HepG2 (cell line): Measurements from ENCODE around the gene TCFL5. TPM values are rescaled to one million over a fixed set of nuclear protein-coding genes. Genes with fewer than 3 reads are reported as not detected.

Experiments
- CHD4 ChIP-seq: fragments of 200-600 bp; sonication (generic); IDR thresholded peaks from 2 replicates; pipeline ENCODE4 v1.7.0; 2017; ENCODE audit warnings: mild to moderate bottlenecking, low read length, borderline replicate concordance
- ELF3 ChIP-seq: IDR thresholded peaks from 2 replicates; pipeline ENCODE4 v1.6.1; 2016; ENCODE audit warnings: missing genetic modification reagents, missing compliant biosample characterization
- GATAD2A ChIP-seq: IDR thresholded peaks from 2 replicates; pipeline ENCODE4 v1.6.1; 2016
- HDAC2 ChIP-seq: sonication (generic); formaldehyde crosslinking; IDR thresholded peaks from 2 replicates; pipeline ENCODE4 v1.4.0; 2020; ENCODE audit warnings: missing genetic modification reagents
- HOXA7 ChIP-seq: sonication (generic); formaldehyde crosslinking; IDR thresholded peaks from 2 replicates; pipeline ENCODE4 v1.8.1; 2022; ENCODE audit warnings: mild to moderate bottlenecking, missing genetic modification reagents, moderate library complexity
- IRF2 ChIP-seq: IDR thresholded peaks from 2 replicates; pipeline ENCODE4 v1.6.1; 2018; ENCODE audit warnings: missing genetic modification reagents, missing compliant biosample characterization
- MAF1 ChIP-seq: sonication (generic); formaldehyde crosslinking; IDR thresholded peaks from 2 replicates; pipeline ENCODE4 v1.5.0; 2020; ENCODE audit warnings: missing genetic modification reagents, borderline replicate concordance
- MED1 ChIP-seq: sonication (generic); formaldehyde crosslinking; IDR thresholded peaks from 2 replicates; pipeline ENCODE4 v1.4.0; 2020; ENCODE audit warnings: missing genetic modification reagents
- NR2F2 ChIP-seq: IDR thresholded peaks from 2 replicates; pipeline ENCODE4 v1.6.1; 2012; ENCODE audit warnings: low read depth, inconsistent platforms, borderline replicate concordance
- NRL ChIP-seq: sonication (generic); formaldehyde crosslinking; IDR thresholded peaks from 2 replicates; pipeline ENCODE4 v1.5.0; 2020; ENCODE audit warnings: missing genetic modification reagents, mild to moderate bottlenecking, moderate library complexity, borderline replicate concordance
- POLR2G ChIP-seq: fragments of 200-400 bp; formaldehyde crosslinking; IDR thresholded peaks from 2 replicates; pipeline ENCODE4 v1.6.1; 2018; ENCODE audit warnings: mild to moderate bottlenecking, low read depth, low read length, moderate library complexity
- RBM39 ChIP-seq: fragments of 200-400 bp; formaldehyde crosslinking; IDR thresholded peaks from one replicate; pipeline ENCODE4 v1.6.1; 2018; ENCODE audit warnings: antibody characterized with exemption, mild to moderate bottlenecking, low read depth, low read length; ENCODE audit not compliant: poor library complexity, severe bottlenecking
- SOX6 ChIP-seq, 2 experiments: fragments of 450-650 bp in 1 of 2; sonication (generic) in 1 of 2; formaldehyde crosslinking in 1 of 2; IDR thresholded peaks; 2 replicates each; pipeline versions ENCODE4 v1.4.0 to v1.6.1; 2017 to 2020; ENCODE audit warnings: antibody characterized with exemption in 1 of 2, mild to moderate bottlenecking in 1 of 2, missing genetic modification reagents in 1 of 2
- TIGD3 ChIP-seq: sonication (generic); formaldehyde crosslinking; IDR thresholded peaks from 2 replicates; pipeline ENCODE4 v1.5.1; 2020; ENCODE audit warnings: mild to moderate bottlenecking, missing genetic modification reagents, borderline replicate concordance
- ZBTB44 ChIP-seq: sonication (generic); formaldehyde crosslinking; IDR thresholded peaks from 2 replicates; pipeline ENCODE4 v1.4.0; 2020; ENCODE audit warnings: missing genetic modification reagents
- ZNF501 ChIP-seq: sonication (generic); formaldehyde crosslinking; IDR thresholded peaks from 2 replicates; pipeline ENCODE4 v1.5.1; 2020; ENCODE audit warnings: mild to moderate bottlenecking, moderate library complexity, missing genetic modification reagents
- ZNF562 ChIP-seq: sonication (generic); formaldehyde crosslinking; IDR thresholded peaks from 2 replicates; pipeline ENCODE4 v1.8.0; 2022; ENCODE audit warnings: missing genetic modification reagents, borderline replicate concordance
- ZNF577 ChIP-seq: sonication (generic); formaldehyde crosslinking; IDR thresholded peaks from 2 replicates; pipeline ENCODE4 v1.4.0; 2020; ENCODE audit warnings: mild to moderate bottlenecking, low read depth, missing genetic modification reagents, borderline replicate concordance
- ZNF598 ChIP-seq: sonication (generic); formaldehyde crosslinking; IDR thresholded peaks from 2 replicates; pipeline ENCODE4 v1.5.1; 2020; ENCODE audit warnings: mild to moderate bottlenecking, missing genetic modification reagents, borderline replicate concordance
- ZNF672 ChIP-seq: sonication (generic); formaldehyde crosslinking; IDR thresholded peaks from 2 replicates; pipeline ENCODE4 v1.8.1; 2022; ENCODE audit warnings: missing genetic modification reagents
- ZNF674 ChIP-seq: sonication (generic); formaldehyde crosslinking; IDR thresholded peaks from 2 replicates; pipeline ENCODE4 v1.5.0; 2020; ENCODE audit warnings: low read depth, mild to moderate bottlenecking, missing genetic modification reagents
- ZNF703 ChIP-seq: sonication (generic); formaldehyde crosslinking; IDR thresholded peaks from 2 replicates; pipeline ENCODE4 v1.5.1; 2020; ENCODE audit warnings: missing genetic modification reagents, mild to moderate bottlenecking, moderate library complexity, borderline replicate concordance
- ZNF777 ChIP-seq: sonication (generic); formaldehyde crosslinking; IDR thresholded peaks from 2 replicates; pipeline ENCODE4 v1.4.0; 2020; ENCODE audit warnings: missing genetic modification reagents
- ZNF780A ChIP-seq: sonication (generic); formaldehyde crosslinking; IDR thresholded peaks from 2 replicates; pipeline ENCODE4 v1.8.0; 2022; ENCODE audit warnings: mild to moderate bottlenecking, missing genetic modification reagents, moderate library complexity
- polyA plus RNA-seq, 8 experiments: library from polyadenylated mRNA; depleted of rRNA in 3 of 8; stranded (reverse) in 7 of 8; unstranded in 1 of 8; fragments of >200 nt; fragmentation: Illumina TruSeq in 4 of 8; extraction: Trizol in 4 of 8; gene quantifications; 2 replicates each; pipeline versions ENCODE4 v1.2.1 to v1.2.3, GENCODE V29; 2011 to 2016; ENCODE audit warnings: low read depth in 4 of 8, missing spikeins in 1 of 8, mixed read lengths in 1 of 8; ENCODE audit not compliant: insufficient read depth in 1 of 8
- total RNA-seq, 5 experiments: library from RNA; depleted of rRNA; stranded (reverse); fragments of >200 nt; fragmentation: Illumina TruSeq; extraction: Trizol; gene quantifications; 2 replicates each; pipeline ENCODE4 v1.2.3, GENCODE V29; 2016; ENCODE audit warnings: low read depth in 1 of 5
- TF ChIP-seq, protein P1 (sequence below): IDR thresholded peaks from 2 replicates; pipeline ENCODE4 v1.6.1; 2016; ENCODE audit warnings: low read depth, borderline replicate concordance
- TF ChIP-seq, protein P2 (sequence below): IDR thresholded peaks from 2 replicates; pipeline ENCODE4 v1.6.1; 2016

Gene TCFL5
- total and polyA plus RNA-seq, 2 of the 13 experiments (the other 11 are each of a cell fraction or from before 2014, with no cell fraction given), result 14.8 to 20.0 TPM

DNA sequence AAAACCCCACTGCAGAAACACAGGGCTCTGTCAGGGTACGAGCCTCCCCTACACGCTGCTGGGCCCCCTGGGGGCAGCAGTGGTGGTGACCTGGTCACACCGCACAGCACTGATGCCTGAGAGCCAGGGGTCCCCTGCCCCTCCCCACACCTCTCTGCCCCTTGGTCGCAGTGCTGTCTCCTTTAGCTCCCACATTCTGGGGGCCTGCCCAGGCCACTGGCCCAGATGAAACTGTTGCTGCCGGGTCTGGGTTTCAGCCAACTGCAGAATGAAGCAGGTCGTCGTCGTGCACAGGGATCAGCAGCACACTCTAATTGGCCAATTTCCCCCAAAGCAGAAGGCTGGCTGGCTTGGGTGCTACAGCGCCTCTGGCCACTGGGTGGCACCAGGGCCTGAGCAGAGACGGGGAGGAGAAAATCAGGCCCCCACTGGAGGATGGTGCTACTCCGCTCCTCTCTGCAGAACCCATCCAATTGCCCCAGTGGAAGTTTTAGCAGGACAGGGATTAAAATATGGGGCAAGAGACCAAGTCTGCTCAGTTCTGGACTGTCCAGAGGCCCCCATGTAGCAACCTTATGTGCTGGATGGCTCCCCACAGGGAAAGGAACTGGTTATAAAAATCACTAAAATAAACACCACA lies 38.5 kb upstream of the TCFL5 start (continued):
- TF ChIP-seq ZNF598 (CRISPR knock-in tag), result peak; percentile 99
- TF ChIP-seq IRF2 (CRISPR knock-in tag), result 0 out of 2 replicates have a peak, but pooled peaks have one; percentile 11
- TF ChIP-seq ZNF703, result peak; percentile 25; the same call in 1 of the 2 replicates
- peak; percentile 57 for TF ChIP-seq HDAC2 (CRISPR knock-in tag)
- TF ChIP-seq ZNF780A (CRISPR knock-in tag), result no peak
- TF ChIP-seq ELF3 (CRISPR knock-in tag), result peak; percentile 48; the same call in 1 of the 2 replicates
- no peak for TF ChIP-seq SOX6 (IDR thresholded peaks at IDR 0.05)
- peak; percentile 63 for TF ChIP-seq SOX6 (CRISPR knock-in tag; IDR thresholded peaks at IDR 0.05)
- peak; percentile 64 for TF ChIP-seq ZBTB44
- peak; percentile 97 for TF ChIP-seq ZNF501
- no peak; the same call in 1 of the 2 replicates for TF ChIP-seq HOXA7 (CRISPR knock-in tag)
- TF ChIP-seq MED1 (CRISPR knock-in tag), result peak; percentile 86
- TF ChIP-seq ZNF672, result peak; percentile 93; the same call in 1 of the 2 replicates
- TF ChIP-seq ZNF577 (CRISPR knock-in tag), result 0 out of 2 replicates have a peak, but pooled peaks have one; percentile 84
- TF ChIP-seq NRL (CRISPR knock-in tag), result peak; percentile 91
- peak; percentile 97; the same call in 1 of the 2 replicates for TF ChIP-seq TIGD3 (CRISPR knock-in tag)
- no peak for TF ChIP-seq ZNF562 (CRISPR knock-in tag)
- no peak for TF ChIP-seq CHD4
- peak; percentile 73 for TF ChIP-seq GATAD2A
- TF ChIP-seq, protein P1, sequence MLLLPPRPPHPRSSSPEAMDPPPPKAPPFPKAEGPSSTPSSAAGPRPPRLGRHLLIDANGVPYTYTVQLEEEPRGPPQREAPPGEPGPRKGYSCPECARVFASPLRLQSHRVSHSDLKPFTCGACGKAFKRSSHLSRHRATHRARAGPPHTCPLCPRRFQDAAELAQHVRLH (CRISPR knock-in tag), result no peak; the same call in 1 of the 2 replicates
- TF ChIP-seq RBM39, result peak; percentile 99
- TF ChIP-seq NR2F2, result peak; percentile 20; the same call in 1 of the 2 replicates
- TF ChIP-seq POLR2G, result peak; percentile 92
- TF ChIP-seq ZNF674, result peak; percentile 91; the same call in 1 of the 2 replicates
- peak; percentile 41; the same call in 1 of the 2 replicates for TF ChIP-seq MAF1 (CRISPR knock-in tag)
- TF ChIP-seq ZNF777, result peak; percentile 78
- TF ChIP-seq, protein P2, sequence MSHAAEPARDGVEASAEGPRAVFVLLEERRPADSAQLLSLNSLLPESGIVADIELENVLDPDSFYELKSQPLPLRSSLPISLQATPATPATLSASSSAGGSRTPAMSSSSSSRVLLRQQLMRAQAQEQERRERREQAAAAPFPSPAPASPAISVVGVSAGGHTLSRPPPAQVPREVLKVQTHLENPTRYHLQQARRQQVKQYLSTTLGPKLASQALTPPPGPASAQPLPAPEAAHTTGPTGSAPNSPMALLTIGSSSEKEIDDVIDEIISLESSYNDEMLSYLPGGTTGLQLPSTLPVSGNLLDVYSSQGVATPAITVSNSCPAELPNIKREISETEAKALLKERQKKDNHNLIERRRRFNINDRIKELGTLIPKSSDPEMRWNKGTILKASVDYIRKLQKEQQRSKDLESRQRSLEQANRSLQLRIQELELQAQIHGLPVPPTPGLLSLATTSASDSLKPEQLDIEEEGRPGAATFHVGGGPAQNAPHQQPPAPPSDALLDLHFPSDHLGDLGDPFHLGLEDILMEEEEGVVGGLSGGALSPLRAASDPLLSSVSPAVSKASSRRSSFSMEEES (CRISPR knock-in tag), result no peak; the same call in 1 of the 2 replicates
